HG02884 (cell line): Measurements from ENCODE around the gene GPA33.

Experiments used
- ATAC-seq: cut with Tn5 transposase; IDR thresholded peaks from one replicate; pipeline ENCODE4 v1.9.1; 2021; ENCODE audit warnings: mild to moderate bottlenecking, moderate library complexity; ENCODE audit not compliant: unreplicated experiment

GPA33 gene

DNA sequence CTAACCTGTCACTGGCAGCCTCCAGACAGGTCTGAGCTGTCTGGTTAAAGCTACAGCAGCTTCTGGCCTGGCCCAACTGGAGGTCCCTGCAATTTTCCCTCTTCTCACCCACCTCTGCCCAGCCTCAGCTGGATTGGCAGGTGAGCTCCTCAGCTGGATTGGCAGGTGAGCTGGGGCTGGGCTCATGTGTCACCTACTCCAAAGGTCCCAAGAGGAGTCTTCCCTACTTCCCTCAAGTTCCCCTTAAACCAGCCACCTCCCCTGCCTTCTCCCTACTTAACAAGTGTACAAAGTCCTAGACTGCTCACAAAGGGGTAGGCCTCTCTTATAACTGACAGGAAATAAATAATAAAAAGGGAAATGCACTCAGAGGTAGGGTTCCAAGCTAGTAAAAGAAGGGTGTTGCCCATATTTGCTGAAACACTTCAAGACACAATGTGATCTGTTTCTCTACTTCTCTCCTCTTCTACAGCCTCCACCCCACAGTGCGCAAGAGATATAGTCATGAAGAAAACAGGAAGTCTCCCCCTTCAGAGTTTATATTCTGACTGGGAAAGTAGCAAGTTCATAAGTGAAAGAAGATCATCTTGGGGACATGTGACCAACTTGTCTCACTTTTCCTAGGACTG is at the start of gene GPA33:
GPA33 (minus strand) TSS at position 64 of the 629 bp plus-strand sequence. CDS start 90 bp downstream, outside the sequence.
- peak; percentile 86 for ATAC-seq

DNA sequence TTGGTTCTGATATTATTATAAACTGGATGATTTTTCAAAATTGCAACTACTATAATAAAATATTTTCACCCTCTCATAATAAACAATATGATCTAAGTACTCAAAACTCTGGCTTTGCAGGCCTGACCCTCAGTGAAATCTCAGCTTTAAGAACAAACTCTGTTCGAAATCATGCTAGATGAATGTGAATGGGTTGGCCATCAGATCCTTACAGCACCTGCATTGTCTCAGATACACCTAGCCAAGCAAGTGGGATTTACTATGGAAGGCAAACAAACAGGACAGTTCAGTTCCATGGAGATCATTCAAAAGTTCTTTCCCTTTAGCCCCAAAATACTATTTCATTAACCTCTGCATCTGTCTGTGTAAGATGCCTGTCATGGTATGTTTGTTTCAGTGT is 48.5 kb upstream of the GPA33 start:
- ATAC-seq = no peak

DNA sequence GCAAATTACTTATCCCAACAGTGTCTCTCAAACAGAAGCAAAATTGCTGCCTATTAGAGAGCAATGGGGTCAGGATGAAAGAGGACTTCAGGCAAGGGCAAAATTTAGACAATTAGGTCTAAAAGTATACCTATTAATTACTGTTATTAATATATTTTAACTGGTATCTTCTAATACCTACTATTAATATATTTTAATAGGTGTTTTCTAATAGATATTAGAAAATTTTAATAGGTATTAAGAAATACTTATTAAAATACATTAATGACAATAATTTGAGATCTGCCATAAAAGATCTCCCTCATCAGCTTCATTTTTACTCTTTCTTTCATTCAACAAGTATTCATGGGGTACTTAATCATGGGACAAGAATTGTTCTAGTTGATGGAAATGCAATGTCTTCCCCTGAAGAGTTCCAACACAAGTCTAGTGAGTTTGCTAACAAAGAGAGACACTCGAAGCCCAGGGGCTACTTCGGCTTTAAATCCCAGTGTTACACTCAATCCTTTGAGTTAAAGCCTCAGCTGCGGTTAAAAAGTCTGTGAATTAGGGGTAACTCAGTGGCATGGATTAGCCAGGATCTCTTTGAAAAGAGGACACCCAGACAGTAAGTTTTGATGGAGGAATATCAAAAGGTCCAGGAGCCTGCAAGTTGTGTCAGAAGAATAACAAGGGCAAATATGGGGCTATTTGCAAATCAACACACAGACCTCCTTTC is 47.8 kb upstream of the GPA33 start:
- no peak for ATAC-seq

- ATAC-seq = no peak
Observed at GRCh38 chr1:167137332-167137781, 47.2 kb upstream of the GPA33 start.

DNA sequence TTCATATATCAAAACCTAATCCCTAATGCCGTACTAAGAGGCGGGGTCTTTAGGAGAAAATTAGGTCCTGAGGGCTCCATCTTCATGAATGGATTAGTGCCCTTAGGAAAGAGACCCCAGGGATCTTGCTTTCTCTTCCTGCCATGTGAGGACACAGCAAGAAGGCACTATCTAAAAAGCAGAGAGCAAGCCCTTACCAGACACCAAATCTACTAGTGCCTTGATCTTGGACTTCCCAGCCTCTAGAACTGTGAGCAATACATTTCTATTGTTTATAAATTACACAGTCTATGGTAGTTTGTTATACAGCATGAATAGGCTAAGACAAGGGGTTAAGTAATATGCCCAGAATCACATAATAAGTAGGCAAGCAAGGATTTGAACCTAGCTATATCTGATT is 46.6 kb upstream of the GPA33 start:
- no peak for ATAC-seq

DNA sequence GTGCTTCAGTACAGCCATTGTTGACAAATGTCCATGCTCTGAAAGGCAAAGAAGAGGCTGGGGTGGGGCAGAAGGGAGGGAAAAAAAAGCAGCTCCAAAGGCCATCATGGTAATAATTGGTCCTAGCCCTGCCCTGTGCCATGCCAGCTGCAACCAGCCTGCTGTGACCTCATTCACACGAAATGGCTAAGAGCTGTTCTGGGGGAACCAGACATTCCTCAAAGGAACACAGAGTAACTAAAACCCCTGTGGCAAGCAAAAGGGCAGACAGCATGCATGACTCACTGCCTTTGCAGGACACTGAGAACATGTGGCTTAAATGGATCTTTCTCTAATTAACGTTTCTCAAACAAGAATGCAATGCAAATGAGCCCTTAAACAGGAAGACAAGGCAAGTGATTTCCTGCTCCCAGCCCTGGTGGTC is 46.0 kb upstream of the GPA33 start:
- ATAC-seq = no peak

DNA sequence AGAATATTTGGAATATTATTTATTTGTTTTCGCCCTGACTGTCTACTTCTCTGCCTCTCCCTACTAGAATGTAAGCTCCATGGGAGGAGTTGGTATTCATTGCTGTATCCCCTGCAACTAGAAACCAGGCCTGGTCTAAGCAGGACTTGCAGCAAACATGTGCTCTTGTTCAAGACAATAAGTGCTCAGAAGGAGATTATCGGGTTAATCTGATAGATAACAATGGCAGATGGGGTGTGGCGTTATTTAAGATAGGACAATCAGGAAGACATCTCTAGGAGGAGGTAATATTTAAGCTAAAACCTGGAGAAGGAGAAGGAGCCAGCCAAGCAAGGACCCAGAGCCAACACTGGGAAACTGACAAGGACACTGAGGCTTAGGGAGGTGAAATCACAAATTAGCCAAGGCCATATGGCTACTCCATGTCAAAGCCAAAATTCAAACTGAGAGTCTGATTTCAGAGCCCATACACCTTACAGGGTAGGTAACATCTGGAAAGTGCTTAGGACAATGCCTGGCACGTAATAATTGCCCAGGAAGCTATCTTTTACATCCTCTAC is 45.2 kb upstream of the GPA33 start:
- ATAC-seq = no peak

- ATAC-seq = no peak
Observed at GRCh38 chr1:167132301-167133010, 42.3 kb upstream of the GPA33 start.

GRCh38 chr1:167130829-167131510 is 40.8 kb upstream of the GPA33 start:
- ATAC-seq = no peak

GRCh38 chr1:167128261-167129227 is 38.4 kb upstream of the GPA33 start:
- no peak for ATAC-seq

DNA sequence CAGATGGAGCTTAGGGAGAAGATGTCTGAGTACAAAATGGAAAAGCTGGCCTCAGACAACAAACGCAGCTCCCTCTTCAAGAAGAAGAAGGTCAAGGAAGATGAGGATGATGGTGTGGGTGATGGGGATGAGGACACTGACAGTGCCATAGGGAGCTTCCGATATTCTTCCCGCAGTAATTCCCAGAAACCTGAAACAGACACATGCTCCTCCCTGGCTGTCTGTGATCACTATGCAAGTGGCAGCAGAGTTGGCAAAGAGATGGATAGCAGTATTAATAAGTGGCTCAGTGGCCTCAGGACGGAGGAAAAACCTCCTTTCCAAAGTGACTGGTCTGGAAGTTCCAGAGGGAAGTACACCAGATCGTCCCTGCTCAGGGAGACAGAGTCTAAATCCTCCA is 37.5 kb upstream of the GPA33 start:
- ATAC-seq = no peak

DNA sequence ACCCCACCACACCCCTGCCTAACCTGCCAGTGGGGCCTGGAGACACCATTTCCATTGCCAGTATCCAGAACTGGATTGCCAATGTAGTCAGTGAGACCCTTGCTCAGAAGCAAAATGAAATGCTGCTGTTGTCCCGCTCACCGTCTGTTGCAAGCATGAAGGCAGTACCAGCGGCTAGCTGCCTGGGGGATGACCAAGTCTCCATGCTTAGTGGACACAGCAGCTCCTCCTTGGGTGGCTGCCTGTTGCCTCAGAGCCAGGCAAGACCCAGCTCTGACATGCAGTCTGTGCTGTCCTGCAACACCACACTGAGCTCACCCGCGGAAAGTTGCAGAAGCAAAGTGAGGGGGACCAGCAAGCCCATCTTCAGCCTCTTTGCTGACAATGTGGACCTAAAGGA is 37.1 kb upstream of the GPA33 start:
- ATAC-seq = no peak

DNA sequence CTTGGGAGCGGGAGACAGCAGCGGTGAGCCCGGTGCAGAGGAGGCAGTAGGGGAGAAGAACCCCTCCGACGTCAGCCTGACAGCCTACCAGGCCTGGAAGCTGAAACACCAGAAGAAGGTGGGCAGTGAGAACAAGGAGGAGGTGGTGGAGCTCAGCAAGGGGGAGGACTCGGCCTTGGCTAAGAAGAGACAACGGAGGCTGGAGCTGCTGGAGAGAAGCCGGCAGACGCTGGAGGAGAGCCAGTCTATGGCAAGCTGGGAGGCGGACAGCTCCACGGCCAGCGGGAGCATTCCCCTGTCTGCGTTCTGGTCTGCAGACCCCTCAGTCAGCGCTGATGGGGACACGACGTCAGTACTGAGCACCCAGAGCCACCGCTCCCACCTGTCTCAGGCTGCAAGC is 36.6 kb upstream of the GPA33 start:
- no peak for ATAC-seq

GRCh38 chr1:167126317-167126716 is 36.1 kb upstream of the GPA33 start:
- ATAC-seq = no peak

DNA sequence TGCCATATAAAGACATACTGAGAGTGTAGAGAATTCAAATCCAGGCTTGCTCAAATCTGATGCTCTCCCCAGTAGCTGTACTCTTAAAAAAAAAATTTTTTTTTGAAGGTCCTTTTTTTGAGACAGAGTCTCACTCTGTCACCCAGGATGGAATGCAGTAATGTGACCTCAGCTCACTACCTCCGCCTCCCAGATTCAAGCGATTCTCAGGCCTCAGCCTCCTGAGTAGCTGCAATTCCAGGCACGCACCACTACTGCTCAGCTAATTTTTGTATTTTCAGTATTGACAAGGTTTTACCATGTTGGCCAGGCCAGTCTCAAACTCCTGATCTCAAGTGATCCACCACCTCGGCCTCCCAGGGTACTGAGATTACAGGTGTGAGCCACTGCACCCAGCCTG is 32.4 kb upstream of the GPA33 start:
- ATAC-seq = no peak

GRCh38 chr1:167122121-167122480 is 31.9 kb upstream of the GPA33 start:
- no peak for ATAC-seq

- ATAC-seq = no peak
Observed at GRCh38 chr1:167121375-167122120, 31.4 kb upstream of the GPA33 start.

DNA sequence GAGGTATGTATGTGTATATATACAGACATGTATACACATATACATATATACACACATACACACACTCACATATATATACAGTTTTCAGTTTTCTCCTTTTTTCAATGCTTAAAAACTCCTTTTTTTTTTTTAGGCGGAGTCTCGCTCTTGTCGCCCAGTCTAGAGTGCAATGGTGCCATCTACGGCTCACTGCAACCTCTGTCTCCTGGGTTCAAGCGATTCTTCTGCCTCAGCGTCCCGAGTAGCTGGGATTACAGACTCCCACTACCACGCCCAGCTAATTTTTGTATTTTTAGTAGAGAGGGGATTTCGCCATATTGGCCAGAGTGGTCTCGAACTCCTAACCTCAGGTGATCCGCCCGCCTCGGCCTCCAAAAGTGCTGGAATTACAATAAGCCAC is 30.7 kb upstream of the GPA33 start:
- ATAC-seq = no peak

DNA sequence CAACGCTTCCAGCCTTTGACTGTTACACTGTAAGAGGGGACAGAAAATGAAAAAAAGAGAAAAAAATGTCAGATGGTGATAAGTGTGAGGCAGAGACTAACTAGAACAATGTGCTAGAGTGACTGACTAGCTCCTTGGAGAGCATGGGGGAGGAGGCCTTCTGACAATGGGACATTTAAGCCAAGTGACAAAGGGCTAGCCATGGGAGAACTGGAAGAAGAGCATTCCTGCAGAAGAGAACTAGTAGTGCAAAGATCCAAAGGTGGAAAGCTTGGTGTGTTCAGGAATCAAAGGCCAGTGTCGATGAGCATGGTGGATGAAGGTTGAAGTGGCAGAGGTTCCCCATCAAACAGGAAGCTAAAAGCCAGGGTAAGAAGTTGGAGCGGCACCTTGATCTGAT is 29.5 kb upstream of the GPA33 start:
- ATAC-seq = no peak
